AG09319 (cell line): ENCODE measurements around the gene GNAQ.

ENCODE experiments used
- DNase-seq: peaks from one replicate; pipeline ENCODE4 v3.0.0-alpha.2; 2010; ENCODE audit warnings: low read depth; ENCODE audit errors: extremely low read depth
- TF ChIP-seq, protein P1 (sequence below): IDR thresholded peaks from 2 replicates; pipeline ENCODE4 v1.5.1; 2011; ENCODE audit warnings: low read depth, mild to moderate bottlenecking, inconsistent platforms, low read length, moderate library complexity

GNAQ gene

DNA sequence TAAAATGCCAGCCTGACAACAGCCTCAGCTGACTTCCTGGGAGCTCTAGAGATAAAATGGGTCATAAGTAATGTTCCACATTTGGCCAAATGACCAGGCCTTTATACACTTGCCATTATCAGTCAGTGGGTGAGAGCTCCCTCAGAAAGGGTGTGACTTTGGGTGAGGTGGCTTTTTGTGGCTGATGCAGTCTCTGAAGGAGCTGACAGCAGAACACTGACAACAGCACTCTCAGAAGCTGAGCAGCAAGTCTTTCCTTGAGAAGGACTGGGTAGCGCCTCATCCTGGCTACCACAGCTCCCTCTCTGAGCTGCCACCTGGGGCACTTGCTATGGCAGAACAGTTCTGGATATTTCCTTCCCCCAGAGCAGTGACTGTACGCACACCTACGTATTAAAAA, 22.0 kb upstream of the GNAQ start:
- TF ChIP-seq, protein P1, sequence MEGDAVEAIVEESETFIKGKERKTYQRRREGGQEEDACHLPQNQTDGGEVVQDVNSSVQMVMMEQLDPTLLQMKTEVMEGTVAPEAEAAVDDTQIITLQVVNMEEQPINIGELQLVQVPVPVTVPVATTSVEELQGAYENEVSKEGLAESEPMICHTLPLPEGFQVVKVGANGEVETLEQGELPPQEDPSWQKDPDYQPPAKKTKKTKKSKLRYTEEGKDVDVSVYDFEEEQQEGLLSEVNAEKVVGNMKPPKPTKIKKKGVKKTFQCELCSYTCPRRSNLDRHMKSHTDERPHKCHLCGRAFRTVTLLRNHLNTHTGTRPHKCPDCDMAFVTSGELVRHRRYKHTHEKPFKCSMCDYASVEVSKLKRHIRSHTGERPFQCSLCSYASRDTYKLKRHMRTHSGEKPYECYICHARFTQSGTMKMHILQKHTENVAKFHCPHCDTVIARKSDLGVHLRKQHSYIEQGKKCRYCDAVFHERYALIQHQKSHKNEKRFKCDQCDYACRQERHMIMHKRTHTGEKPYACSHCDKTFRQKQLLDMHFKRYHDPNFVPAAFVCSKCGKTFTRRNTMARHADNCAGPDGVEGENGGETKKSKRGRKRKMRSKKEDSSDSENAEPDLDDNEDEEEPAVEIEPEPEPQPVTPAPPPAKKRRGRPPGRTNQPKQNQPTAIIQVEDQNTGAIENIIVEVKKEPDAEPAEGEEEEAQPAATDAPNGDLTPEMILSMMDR: no peak
- DNase-seq: no peak

DNA sequence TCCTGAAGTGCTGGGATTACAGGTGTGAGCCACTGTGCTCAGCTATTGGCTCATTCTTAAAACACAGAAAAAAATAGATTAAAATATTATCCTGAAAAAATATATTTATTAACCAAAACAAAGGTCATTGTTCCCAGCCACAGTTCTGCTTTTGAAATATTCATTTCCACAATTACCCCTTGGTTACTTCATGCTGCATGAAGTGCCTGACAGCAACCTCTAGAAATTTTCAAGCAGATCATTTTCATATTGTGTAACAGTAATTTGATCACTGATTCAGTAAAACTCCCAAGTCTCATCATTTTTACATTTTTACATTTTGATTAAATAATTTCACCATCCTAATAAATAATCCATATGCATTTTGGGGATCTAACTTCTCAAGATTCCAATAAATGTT, 18.8 kb upstream of the GNAQ start:
- DNase-seq: no peak
- TF ChIP-seq, protein P1: no peak

DNA sequence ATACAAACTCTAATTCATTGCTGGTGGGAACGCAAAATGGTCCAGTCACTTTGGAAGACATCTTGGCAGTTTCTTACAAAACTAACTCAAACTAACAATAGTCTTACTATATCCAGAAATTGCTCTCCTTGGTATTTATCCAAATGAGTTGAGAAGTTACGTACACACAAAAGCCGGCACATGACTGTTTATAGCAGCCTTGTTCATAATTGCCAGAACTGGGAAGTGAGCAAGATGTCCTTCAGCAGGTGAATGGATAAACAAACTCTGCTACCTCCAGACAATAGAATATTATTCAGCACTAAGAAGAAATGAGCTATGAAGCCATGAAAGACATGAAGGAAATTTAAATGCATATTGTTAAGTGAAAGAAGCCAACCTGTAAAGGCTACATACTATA, 17.9 kb upstream of the GNAQ start:
- DNase-seq: no peak
- TF ChIP-seq, protein P1: no peak

DNA sequence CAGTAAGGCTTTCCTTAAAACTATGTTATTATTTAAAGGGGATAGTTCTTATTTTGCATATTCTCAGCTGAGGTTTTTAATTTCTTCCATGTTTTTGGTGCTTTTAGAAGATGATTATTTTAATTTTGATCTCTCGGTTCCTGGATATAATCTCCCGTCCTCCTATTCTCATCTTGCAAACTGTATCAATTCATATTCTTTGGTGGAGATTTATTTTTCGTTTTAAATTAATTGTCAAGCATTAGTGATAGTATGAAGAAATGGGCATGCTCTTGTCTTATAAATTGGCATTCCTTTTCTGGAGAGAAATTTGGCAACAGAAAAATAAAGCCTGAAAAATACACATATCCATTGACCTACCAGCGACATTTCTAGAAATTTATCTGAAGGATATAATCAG, 15.5 kb upstream of the GNAQ start:
- TF ChIP-seq, protein P1: no peak
- DNase-seq: no peak

DNA sequence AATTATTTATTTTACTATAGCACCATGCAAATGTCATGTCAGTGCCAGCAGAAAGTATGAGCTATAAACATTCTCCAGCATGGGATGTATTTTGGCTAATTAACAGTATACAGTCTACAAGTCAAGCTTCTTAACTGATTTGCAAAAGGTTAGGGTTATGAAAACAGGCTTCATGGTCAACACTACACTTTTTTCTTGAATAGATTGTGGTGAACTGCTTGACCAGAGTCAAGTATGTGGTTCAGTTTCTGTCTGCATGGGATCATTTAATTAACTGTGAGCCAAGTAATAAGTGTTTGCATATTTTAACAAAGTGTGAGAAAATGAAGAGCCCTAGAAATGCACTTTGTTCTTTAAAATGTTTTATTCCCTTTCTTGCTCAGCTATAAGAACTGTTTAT, 14.5 kb upstream of the GNAQ start:
- TF ChIP-seq, protein P1: no peak
- no peak for DNase-seq

DNA sequence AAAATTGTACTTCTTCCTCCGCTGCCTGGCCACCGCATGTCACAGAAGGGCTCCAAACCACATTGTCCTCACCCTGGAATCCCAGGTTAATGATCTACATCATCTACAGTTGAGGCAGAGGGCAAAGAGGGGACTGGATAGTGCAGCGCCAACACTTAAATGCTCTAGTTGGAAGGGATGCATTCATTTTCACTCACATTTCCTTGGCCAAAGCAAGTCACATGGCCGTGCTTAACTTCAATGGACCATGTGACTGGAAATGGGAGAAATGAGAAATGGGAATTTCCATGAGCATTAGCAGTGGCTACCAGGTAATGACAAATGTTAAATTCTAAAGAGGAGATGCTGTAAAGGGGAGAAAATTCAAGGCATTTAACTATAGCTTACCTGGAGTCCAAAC, 13.3 kb upstream of the GNAQ start:
- TF ChIP-seq, protein P1: no peak
- no peak for DNase-seq

DNA sequence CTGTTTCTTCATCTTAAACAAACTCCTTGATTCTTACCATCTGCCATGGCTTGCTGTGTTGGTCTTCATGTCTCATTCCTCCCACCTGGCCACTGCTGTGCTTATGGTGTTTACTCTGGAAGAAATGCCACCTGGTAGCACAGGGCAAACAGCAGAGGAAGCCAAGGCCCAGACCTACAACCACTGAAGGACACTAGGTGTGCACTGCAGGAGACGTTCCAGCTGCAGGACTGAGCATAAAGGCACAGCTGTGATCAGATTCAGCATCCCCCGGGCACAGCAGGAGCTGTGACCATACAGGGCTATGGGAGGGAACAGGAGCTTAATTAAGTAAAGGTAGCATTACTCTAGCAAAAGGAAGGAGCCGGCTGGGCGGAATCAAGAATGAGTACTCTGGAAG, 12.6 kb upstream of the GNAQ start:
- TF ChIP-seq, protein P1: no peak
- no peak for DNase-seq
